Skin of body (tissue), 2 donors: ENCODE results near the gene DPYSL5. TPM values are rescaled to one million over a fixed set of nuclear protein-coding genes. Genes with fewer than 3 reads are reported as not detected.

Source experiments
- DNase-seq: peaks from one replicate; lab custom pipeline; 2025; lab: John Stamatoyannopoulos, UW
- total RNA-seq: library from RNA; depleted of rRNA; stranded (reverse); fragments of >200 nt; gene quantifications from one replicate; pipeline ENCODE4 v1.2.3, GENCODE V29; 2014

DPYSL5 gene
- total RNA-seq, 1 donor from 2014 or later: 0.49 TPM

DNA sequence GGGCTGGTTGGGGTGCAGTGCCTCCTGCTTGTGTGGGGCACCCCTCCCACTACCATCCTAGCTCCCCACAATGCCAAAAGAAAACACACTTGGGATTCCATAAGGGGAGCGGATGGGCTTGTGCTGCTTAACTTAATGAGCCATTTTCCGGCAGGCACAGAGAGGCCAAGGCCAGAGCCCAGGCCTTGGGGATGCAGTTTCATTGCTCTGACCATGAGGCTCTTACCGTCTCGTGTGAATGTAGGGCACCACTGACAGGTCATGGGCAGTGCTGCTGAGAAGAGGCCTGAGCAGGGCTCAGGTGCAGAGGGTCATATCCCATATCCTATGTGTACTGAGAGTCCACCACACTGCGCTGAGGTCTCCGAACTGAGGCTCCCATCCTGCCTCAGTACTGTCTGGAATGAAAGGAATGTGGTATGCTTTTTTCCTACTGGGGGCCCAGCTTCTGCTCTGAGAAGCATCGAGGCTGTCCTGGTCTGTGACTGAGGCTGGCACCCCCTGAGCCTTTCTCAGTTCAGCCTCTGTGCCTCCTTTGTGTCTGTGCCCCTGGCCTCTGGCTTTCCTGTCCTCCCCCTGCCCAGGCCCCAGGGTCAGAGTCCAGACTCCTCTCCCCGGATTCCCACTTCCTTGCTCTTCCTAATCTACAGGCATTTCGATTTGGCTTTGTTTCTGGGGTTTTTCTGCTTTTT is 77.3 kb downstream of the DPYSL5 start:
- no peak for DNase-seq

DNA sequence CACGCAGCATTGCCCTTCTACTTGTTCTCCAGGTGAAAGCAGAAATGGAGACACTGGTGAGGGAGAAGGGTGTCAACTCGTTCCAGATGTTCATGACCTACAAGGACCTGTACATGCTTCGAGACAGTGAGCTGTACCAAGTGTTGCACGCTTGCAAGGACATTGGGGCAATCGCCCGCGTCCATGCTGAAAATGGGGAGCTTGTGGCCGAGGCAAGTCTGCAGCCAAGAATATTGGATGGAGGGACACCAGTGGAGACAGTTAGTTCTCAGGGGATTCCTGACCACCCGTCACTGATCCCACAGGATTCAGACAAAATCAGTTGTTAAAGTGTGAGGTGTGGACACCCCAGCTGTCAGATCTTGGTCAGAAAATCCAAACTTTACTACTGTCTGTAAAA is 79.3 kb downstream of the DPYSL5 start:
- no peak for DNase-seq

DNA sequence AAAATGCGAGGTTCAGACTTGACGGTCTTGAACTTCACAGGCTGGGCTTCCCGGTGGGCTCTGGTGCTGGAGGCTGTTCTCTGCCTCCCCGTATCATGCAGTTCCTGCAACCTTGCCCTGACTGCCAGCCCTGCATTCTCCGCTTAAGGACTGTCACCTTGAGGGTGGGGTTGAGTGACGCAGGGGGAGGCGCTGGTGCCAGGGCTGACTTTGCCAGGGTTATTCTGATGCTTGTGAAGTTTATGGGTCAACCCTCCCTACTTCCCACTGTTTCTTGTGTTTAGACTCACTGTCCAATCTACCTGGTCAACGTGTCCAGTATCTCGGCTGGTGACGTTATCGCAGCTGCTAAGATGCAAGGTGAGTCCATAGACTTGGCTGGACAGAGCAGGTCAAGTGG is 85.0 kb downstream of the DPYSL5 start:
- DNase-seq: no peak

DNA sequence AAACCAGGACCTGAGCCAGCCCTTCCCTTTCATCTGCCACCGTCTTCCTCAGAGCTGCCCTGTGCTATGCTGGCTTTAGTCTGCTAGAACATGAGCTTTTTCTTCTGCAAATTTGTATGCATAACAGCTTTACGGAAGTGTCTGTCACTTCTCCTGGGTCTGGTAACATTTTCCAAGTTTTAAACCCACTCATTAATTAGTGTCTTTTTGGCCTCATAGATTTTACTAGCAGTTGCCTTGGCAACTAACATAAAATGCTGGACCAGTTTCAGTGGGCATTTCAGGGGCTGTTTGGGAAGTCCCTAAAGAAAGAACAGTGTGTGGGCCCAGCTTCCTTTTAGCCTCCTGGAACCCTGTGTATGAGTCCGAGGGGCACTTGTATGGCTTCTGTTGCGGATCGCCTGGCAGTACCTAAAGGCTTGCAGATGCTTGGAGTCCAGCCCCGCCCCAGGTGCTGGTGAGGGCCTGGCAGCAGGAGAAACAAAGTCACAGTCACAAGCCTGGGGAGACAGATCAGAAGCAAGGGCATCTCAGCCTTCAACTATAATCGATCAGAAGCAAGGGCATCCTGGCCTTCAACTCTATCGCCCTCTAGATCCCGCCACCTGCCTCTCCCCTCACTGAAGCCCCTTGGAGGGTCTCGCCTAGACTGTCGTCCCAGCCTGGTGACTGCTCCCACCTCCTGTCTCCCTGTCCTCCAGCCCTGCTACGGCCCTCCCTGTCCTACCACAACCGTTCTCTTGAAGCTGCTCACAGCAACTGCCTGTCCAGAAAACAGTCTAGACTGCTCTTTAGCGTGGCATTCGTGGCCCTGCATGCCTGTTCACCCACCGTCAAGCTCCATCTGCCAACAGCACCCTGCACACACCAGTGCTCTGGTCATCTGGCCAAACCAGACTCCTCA is 85.8 kb downstream of the DPYSL5 start:
- DNase-seq: no peak

DNA sequence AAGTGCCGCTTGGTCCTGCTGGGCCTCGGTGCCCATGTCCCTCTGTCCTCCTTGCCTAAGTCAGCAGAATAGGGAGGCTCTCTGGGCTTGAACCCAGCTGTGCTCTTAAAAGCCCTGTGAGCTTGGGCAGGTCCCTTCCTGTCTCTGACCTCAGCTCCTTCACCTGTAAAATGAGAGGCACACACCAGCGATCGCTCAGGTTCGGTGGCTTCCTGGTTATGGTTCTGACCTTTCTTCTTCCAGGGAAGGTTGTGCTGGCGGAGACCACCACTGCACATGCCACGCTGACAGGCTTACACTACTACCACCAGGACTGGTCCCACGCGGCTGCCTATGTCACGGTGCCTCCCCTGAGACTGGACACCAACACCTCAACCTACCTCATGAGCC is 86.4 kb downstream of the DPYSL5 start:
- DNase-seq: no peak

DNA sequence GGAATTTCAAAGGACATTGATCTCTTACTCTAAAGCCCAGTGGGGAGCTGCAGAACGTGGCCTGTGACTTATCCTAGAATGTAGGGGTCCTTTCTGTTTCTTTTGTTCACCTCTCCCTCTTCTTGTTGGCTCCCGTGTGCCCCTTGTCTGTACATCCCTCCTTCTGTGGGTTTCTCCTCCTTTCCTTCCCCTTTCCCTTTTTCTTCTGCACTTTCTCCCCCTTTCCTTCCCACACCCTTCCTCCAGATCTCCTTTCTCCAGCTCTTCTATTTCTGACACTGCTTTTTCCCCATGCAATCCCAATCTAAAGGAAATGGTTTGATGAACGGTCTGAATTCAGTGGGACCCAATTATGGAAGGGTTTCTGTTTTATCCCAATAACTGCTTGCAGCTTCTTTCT is 87.1 kb downstream of the DPYSL5 start:
- no peak for DNase-seq

DNA sequence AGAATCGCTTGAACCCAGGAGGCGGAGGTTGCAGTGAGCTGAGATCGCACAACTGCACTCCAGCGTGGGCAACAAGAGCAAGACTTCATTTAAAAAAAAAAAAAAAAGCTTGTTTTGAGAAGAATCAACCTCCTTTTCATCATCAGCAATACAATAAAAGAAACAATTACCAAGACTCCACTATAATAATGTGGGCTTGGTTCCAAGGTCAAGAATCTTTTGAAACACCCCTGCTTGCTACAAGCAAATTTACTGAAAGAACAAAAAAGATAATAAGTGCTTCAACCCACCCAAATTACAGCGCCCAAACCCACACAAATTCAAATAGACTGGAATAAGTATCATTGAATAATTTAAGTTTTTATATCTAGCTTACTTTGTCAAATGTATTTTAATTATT is 88.9 kb downstream of the DPYSL5 start:
- no peak for DNase-seq

DNA sequence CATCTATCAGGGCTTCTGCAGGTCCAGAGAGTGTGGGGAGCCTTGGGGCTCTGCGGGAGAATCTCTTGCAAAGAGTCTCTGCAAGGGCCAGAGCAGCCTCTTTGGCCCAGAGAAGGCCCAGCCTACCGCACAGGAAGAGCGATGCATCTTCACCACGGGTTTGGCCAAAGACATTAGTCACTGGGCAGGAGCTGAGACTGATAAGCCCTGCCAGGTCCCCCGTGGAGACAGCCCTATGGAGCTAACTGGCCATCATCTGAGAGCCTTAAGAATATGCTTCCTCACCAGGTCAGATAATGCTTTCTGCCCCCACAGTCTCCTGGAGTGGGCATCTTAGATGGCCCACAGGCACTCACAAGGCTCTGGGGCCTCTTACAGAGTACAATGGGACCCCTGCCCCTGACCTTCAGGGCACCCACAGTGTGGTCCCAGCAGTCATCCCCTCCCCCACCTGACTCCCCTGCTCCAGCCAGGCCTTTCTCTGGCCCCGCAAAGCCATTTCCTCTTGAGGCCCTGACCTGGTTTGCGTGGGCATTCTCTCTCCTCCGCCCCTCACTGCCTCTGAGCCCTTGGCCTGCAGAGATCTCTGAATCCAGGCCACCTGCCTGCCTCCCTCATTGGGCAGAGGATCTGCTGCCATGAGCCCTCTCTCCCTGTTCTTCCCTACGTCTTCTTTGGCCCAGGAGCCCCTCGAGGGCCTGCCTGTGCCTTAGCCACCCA is 90.6 kb downstream of the DPYSL5 start:
- no peak for DNase-seq

DNA sequence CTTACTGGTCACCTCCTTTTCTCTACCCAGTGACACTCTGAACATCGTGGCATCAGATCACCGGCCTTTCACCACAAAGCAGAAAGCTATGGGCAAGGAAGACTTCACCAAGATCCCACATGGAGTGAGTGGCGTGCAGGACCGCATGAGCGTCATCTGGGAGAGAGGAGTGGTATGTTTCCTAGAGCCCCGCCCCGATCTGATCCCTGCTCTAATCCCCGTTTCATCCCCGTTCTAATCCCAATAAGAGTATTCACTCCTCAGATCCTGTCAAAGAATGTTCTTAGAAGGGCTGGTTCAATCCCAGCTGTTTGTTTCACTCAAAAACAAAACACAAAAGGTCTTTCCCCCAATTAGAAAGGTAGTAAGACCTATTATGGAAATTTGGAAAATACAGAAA is 92.1 kb downstream of the DPYSL5 start:
- no peak for DNase-seq

DNA sequence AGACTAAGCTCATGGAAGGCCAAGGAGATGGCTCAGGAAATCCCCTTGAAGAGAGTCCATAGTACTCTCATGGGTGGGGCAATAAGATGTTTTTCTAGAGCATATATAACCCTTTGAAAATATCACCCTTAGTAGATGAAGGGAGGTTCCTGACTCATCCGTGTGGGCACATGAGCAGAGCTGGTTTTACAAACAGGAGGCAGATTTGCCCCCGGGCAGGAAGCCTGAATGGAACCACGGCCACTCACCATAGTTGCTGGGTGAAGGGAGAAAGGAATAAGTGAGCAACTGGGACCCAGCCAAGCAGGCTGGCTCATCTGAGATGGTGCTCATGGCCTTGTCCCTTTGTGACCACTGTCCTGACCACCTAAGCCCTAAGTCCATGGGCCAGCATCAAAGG is 93.6 kb downstream of the DPYSL5 start:
- no peak for DNase-seq

DNA sequence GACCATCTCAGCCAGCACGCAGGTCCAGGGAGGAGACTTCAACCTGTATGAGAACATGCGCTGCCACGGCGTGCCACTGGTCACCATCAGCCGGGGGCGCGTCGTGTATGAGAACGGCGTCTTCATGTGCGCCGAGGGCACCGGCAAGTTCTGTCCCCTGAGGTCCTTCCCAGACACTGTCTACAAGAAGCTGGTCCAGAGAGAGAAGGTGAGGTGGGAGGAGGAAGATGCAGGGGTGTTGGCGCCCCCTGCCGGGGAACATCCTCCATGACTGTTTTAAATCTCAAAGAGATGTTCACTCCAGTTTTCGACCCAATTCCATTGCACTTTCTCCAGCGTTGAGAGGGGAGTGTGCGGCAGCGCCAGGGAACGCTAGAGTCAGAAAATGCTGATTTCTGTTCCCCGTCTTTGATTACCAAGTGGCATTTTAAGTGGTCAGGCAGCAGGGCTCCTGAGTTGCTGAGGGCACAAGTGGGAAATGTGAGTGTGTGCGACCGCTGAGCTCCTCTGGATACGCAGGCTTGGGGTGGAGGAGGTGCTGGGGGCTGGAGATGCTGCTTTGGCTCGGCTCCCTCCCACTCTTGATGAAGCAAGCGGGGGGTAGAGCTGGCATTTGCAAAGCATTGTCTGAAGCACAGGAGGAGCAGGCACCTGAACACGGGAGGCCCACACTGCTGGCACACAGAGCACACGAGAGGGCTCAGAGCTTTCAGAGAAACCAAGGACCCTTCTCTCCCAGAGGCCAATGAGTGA is 94.8 kb downstream of the DPYSL5 start:
- peak; percentile 12 for DNase-seq

DNA sequence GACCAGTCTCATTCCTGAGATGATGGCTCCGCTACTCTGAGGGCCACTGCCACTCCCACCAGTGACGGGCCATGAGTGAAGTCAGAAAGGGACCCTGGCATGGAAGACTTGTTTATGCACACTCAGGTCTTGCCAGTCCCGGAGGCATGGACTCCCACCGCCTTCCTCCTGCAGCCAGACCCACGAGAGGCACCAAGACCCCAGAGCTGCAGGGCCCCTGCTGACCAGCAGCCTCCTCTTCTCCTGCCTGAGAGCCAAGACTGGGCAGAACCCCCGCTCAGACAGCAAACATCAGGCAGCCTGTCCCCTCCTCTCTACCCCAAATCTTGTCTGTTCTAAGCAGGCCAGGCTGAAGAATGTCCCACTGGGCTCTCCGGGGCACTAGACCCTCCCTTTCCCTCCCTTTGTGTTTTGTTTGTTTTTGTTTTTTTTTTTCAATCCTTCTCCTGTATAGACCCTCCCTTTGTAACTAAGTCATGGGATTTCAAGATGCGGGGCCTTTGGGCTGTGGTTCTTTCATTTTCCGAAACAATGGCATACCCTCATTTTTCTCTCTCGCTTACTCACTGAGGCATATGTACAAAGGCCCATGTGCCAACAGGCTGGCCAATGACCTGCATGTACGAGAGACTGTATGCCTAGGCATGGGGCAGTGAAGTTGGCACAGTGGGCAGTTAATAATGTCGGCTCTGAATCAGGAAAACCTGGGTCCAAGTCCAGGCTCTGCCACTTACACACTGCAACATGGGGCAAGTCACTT is 98.2 kb downstream of the DPYSL5 start:
- no peak for DNase-seq

DNA sequence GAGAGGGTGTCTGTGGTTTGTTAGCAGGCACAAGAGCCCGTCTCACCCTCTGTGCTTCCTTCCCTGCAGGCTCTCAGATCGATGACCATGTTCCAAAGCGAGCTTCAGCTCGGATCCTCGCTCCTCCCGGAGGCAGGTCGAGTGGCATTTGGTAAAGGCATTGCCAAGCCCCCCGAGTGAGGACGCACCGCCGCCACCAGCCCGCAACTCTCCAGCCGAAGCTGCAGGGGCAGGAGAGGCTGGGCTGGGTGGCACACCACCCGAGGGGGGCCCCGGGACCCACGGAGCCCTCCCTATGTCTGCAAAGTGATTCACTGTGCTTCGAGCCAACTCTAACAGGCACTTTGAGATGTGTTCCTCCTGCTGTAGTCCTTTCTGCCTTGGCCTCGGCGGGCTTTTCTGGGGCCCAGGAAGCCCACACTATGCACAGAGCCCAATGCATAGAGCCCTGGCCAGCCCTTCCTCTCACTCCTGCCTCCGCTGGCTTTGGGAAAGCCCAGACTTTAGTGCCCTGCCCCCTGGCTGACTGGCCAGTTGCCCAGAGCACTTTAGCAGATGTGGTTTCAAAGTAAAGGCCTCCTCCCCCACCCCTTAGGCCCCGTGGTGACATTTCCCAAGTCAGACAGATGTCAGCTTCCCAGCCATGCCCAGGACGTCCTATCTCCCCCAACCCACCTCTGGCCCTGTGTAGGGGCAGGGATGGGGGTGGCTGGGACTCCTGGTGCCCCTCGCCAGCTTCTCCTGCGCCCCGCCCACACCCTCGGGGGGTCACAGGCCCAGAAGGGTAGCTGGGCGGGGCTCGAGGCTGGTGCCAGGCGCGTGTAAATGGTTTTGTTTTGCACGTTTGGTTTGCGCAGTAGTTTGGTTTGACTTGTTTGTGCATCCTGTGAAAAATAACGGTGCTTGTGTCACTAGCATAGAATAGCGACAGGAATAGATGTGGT is 99.2 kb downstream of the DPYSL5 start:
- DNase-seq: no peak

DNA sequence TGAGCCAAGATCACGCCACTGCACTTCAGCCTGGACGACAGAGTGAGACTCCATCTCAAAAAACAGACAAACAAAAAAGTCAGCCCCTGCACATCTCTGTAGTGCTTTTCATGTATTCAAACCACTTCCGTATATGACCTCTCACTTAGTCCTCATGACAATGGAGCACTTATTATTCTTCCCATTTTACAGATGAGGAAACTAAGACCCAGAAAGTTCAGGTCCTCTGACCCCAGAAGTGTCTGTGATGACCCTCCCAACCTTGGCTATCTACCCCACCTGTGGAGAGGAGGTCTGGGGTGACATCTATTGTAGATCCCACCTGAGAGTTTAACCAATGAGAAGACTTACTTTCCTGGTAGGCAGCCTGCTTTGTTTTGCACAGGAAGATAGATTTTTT is 100.9 kb downstream of the DPYSL5 start:
- no peak for DNase-seq

DNA sequence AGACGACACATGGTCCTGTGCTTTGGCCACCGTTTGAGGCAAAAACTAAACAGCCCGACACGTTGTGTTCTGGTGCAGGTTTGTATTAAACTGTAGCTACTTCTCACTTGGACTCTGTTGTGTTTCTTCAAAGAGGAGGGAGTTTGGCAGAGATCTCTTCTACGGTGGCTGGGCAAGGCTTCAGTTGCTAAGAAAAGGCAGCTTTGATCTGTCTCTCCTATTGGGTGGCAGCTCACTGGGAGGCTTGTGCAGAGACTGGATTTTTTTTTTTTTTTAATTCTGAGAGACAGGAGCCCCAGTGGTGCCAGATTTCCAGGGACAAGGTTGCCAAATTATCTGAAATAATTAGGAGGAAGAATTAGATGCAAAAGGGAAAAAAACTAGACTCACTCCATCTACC is 102.3 kb downstream of the DPYSL5 start:
- no peak for DNase-seq

DNA sequence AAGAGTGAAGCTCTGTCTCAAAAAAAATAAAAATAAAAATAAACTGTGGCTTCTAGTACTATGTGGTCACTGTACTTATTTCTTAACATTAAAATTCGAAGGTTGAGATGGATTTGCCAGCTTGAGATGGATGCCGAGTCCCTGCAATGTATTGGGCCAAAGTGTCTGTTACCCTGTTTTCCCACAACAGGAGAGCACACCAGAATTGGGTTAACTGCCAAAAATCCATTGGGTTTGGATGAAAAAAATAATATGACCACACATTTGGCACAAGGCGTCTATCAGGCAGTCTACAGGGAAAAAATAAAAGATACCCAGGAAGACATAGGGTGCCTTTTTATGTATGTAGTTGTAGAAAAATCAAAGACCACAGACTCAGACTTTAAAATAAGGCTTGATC is 103.3 kb downstream of the DPYSL5 start:
- DNase-seq: no peak

DNA sequence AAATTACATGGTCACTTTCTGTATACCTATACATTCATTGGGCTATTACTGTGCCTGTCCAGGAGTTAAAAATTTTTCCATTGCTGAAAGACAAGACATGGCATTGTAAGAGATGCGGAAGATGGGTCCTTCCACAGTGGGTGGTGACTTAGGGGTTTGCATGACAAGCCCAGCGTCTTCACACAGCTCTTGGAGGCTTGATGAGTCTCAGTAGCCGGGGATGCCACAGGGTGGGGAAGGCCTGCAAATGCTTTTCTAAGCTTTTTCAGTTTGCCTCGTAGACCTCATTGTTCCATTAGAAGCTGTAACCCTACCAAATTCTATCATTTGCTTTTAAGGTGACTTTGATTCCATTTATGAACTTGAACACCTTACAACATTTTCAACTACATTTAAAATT is 104.4 kb downstream of the DPYSL5 start:
- DNase-seq: no peak

DNA sequence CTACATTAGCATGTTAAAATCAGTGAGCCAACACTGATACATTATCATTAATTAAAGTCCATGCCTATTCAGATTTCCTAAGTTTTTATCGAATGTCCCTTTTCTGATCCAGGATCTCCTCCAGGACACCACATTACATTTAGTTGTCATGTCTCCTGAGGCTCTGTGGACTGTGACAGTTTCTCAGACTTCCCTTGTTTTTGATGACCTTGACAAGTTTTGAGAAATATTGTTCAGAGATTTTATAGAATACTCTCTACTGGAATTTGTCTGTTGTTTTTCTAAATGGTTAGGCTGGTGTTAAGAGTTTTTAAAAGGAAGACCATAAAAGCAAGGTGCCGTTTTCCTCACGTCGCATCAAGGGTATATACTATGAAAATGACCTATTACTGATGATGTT is 106.2 kb downstream of the DPYSL5 start:
- no peak for DNase-seq

DNA sequence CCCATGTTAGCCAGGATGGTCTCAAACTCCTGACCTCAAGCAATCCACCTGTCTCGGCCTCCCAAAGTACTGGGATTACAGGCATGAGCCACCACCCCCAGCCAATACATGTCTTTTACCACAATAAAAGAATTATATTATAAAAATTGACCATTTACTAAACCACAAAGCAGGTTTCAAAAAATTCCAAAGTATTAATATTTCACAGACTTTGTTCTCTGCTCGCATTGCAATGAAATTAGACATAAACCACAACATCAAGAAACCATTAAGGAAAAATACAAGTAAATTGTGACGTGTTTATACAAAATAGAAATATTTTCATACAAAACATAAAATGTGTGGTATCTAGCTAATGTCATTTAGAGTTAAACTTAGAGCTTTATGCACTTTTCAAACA is 109.1 kb downstream of the DPYSL5 start:
- no peak for DNase-seq

DNA sequence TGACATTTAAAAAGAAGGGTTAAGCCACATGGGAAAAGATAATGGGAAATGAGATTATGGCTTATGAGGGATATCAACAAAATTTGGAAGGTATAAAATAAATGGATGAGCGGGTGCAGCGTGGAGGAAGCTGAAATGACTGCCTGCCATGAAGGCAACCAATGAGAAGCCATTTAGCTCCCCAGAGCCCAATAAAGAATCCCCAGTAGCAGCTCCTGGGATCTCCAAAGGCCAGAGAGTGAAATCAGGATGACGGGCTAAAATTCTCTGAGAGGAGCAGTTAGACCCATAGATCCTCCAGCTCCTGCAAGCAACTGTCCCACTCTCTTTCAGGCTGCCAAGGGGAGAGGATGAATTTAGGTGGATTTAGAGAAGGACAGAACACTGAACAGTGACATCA is 109.6 kb downstream of the DPYSL5 start:
- no peak for DNase-seq
